Measurements from ENCODE around the gene ANO7.

Gene ANO7

GRCh38 chr2:241159116-241159515 is 29.4 kb upstream of the ANO7 start:
- no peak for DNase-seq

- DNase-seq = no peak
Measured at GRCh38 chr2:241160318-241160717, 28.2 kb upstream of the ANO7 start.

- peak; percentile 39 for DNase-seq
Measured at GRCh38 chr2:241161646-241162281, 26.7 kb upstream of the ANO7 start.

- no peak for DNase-seq
Measured at GRCh38 chr2:241163601-241164118, 24.8 kb upstream of the ANO7 start.

- DNase-seq = no peak
Measured at GRCh38 chr2:241168366-241168765, 20.1 kb upstream of the ANO7 start.

- DNase-seq = no peak
Measured at GRCh38 chr2:241173557-241173956, 14.9 kb upstream of the ANO7 start.

- no peak for DNase-seq
Measured at GRCh38 chr2:241177526-241178334, 10.7 kb upstream of the ANO7 start.

- no peak for DNase-seq
Measured at GRCh38 chr2:241178961-241179360, 9.5 kb upstream of the ANO7 start.

GRCh38 chr2:241179899-241180298 is 8.6 kb upstream of the ANO7 start:
- DNase-seq = no peak

GRCh38 chr2:241180495-241180894 is 8.0 kb upstream of the ANO7 start:
- DNase-seq = no peak

- no peak for DNase-seq
Measured at GRCh38 chr2:241182126-241182525, 6.4 kb upstream of the ANO7 start.

- no peak for DNase-seq
Measured at GRCh38 chr2:241182531-241183133, 5.8 kb upstream of the ANO7 start.

GRCh38 chr2:241183221-241183620 is 5.3 kb upstream of the ANO7 start:
- no peak for DNase-seq

GRCh38 chr2:241184901-241185300 is 3.6 kb upstream of the ANO7 start:
- DNase-seq = no peak

- DNase-seq = no peak
Measured at GRCh38 chr2:241185961-241186360, 2.5 kb upstream of the ANO7 start.

GRCh38 chr2:241187101-241187917 is 1.2 kb upstream of the ANO7 start:
- DNase-seq = no peak

GRCh38 chr2:241187918-241188234 is 601 bp upstream of the ANO7 start:
- no peak for DNase-seq

GRCh38 chr2:241189093-241189855 is 797 bp downstream of the ANO7 start:
- DNase-seq = no peak

- DNase-seq = no peak
Measured at GRCh38 chr2:241189856-241190201, 1.4 kb downstream of the ANO7 start.

- no peak for DNase-seq
Measured at GRCh38 chr2:241190291-241190981, 2.0 kb downstream of the ANO7 start.

- no peak for DNase-seq
Measured at GRCh38 chr2:241191081-241191480, 2.6 kb downstream of the ANO7 start.

- DNase-seq = no peak
Measured at GRCh38 chr2:241193271-241193670, 4.8 kb downstream of the ANO7 start.
